GM18502 (cell line): ENCODE data around the gene GNAS.
"Not testable (repeated sequence)": the region's sequence is repeated elsewhere in the genome, so short reads cannot be mapped to it uniquely, and the experiment has no call there.

Experiments used
- ATAC-seq: cut with Tn5 transposase; IDR thresholded peaks from one replicate; pipeline ENCODE4 v1.9.1; 2021; ENCODE audit warnings: mild to moderate bottlenecking; ENCODE audit not compliant: unreplicated experiment, poor library complexity

GNAS gene

GRCh38 chr20:58826271-58826670 is 26.2 kb upstream of the GNAS start:
- no peak for ATAC-seq

- no peak for ATAC-seq
These were observed 24.4 kb upstream of the GNAS start for GRCh38 chr20:58828136-58828535.

GRCh38 chr20:58828804-58829203 is 23.7 kb upstream of the GNAS start:
- not testable (repeated sequence) for ATAC-seq

GRCh38 chr20:58829531-58829941 is 23.0 kb upstream of the GNAS start:
- ATAC-seq, result no peak

GRCh38 chr20:58832457-58832856 is 20.1 kb upstream of the GNAS start:
- no peak for ATAC-seq

- ATAC-seq, result no peak
These were observed 18.6 kb upstream of the GNAS start for GRCh38 chr20:58833921-58834320.

GRCh38 chr20:58835231-58835630 is 17.3 kb upstream of the GNAS start:
- no peak for ATAC-seq

GRCh38 chr20:58836616-58837204 is 15.8 kb upstream of the GNAS start:
- no peak for ATAC-seq

- no peak for ATAC-seq
These were observed 14.8 kb upstream of the GNAS start for GRCh38 chr20:58837717-58838116.

GRCh38 chr20:58838174-58838573 is 14.3 kb upstream of the GNAS start:
- ATAC-seq, result no peak

- no peak for ATAC-seq
These were observed 13.0 kb upstream of the GNAS start for GRCh38 chr20:58839474-58839874.

GRCh38 chr20:58839991-58840747 is 12.3 kb upstream of the GNAS start:
- ATAC-seq, result no peak

- ATAC-seq, result no peak
These were observed 11.5 kb upstream of the GNAS start for GRCh38 chr20:58840816-58841538.

GRCh38 chr20:58841539-58842264 is 10.8 kb upstream of the GNAS start:
- no peak for ATAC-seq

GRCh38 chr20:58842276-58842675 is 10.2 kb upstream of the GNAS start:
- no peak for ATAC-seq

GRCh38 chr20:58843128-58843556 is 9.4 kb upstream of the GNAS start:
- no peak for ATAC-seq

GRCh38 chr20:58845706-58846105 is 6.8 kb upstream of the GNAS start:
- ATAC-seq, result no peak

GRCh38 chr20:58847463-58847862 is 5.1 kb upstream of the GNAS start:
- ATAC-seq, result no peak

GRCh38 chr20:58850693-58851174 is 1.8 kb upstream of the GNAS start, which contains the start of gene GNAS-AS1:
TSS of gene GNAS-AS1 (minus strand) at chr20:58850902.
- ATAC-seq, result peak; percentile 86

- no peak for ATAC-seq
These were observed 1.1 kb upstream of the GNAS start for GRCh38 chr20:58851221-58851968.
